NCI-H69 (cell line): Measurements from ENCODE around the gene DOC2B.
A peak's percentile ranks its signal among the peaks of the same experiment; 100 is the strongest.
"Not testable (repeated sequence)": the region's sequence is repeated elsewhere in the genome, so short reads cannot be mapped to it uniquely, and the experiment has no call there.

ENCODE experiments used
- DNase-seq: peaks from one replicate; lab custom pipeline; 2025; lab: John Stamatoyannopoulos, UW

DOC2B gene

DNA sequence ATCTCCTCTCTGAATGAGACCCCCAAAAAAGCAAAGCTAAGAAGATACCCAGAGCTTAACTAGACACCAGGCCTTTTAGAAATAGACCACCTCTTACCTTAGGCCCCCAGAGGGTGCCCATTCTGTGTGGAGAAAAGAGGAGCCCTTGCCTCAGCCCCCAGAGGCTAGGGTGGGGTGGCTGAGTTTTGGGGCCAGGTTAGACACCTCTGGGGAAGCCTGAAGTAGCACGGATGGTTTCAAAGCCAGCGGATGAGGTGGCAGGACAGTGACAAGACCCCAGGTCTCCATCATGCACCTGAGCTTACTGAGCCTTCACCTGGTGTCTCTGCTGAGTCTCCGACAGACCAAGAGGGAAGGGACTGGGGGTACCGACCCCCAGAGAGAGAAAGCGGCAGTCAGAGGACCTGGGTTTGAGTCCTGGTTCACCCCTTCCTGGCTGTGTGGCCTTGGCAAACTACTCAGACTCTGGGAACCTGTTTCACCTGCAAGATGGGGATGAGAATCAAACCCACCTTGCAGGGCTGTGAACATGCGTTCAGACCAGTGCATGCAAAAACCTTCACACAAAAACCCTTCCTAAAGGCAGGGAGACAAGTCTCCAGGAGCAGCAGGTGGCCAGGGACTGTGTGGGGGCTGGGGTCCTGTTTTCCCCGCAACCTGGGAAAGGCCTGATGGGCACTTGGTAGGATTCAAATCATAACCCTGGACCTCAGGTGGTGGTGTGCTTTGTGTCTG, 36.3 kb downstream of the DOC2B start:
- DNase-seq, result no peak

DNA sequence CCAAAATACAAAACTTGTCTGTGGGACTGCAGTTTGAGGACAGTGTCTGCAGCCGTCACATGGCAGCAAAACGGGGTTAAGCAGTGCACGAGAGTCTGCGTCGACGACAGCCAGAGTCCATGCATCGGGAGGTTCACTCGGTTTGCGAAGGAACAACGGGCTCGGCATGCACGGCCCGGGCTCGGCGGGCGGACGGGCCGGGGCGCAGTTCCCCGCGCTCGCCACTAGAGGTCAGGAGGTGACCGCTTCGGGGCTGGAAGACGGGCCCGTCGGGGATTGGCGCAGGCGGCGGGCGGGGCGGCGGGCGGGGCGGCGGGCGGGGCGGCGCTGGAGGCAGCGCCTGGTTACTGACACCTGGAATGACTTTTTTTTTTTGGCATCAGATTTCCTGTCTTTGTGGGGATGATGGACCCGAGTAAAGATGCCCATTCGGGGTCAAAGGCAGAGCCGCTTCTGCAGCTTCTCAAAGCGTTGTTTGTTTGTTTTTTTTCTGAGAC, 37.6 kb downstream of the DOC2B start:
- DNase-seq, result peak; percentile 38

DNA sequence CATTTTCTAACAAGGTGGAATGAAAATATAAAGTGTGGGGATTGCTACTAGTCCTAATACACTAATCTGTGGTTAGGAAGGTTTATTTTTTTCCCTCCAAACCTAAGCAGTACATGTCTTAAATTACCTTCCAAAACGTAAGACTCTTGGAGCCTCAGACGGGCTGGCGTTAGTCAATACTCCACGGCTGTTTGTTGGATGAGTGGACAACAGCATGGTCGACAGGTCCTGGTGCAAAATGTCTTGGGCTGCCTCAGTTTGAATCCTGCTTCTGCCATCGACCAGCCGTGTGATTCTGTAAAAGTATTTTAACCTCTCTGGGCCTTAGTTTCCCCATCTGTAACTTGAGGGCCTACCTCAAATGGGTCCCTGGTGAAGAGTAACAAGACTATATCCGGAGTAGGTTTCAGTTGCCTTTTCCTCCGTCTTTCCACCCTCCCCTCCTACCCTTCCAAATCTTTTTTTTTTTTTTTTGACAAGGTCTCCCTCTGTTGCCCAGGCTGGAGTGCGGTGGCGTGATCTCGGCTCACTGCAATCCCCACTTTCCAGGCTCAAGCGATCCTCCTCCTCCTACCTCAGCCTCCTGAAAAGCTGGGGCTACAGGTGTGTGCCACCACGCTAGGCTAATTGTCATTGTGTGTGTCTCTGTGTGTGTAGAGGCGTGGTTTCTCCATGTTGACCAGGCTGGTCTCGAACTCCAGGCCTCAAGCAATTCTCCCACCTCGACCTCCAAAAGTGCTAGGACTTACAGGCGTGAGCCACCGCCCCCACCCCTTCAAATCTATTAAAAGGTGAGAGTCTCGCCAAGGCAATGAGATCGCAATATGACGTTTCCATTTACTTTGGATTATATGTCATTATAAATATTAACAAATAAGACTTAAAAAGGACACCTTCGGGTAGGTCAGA, 38.3 kb downstream of the DOC2B start:
- no peak for DNase-seq

DNA sequence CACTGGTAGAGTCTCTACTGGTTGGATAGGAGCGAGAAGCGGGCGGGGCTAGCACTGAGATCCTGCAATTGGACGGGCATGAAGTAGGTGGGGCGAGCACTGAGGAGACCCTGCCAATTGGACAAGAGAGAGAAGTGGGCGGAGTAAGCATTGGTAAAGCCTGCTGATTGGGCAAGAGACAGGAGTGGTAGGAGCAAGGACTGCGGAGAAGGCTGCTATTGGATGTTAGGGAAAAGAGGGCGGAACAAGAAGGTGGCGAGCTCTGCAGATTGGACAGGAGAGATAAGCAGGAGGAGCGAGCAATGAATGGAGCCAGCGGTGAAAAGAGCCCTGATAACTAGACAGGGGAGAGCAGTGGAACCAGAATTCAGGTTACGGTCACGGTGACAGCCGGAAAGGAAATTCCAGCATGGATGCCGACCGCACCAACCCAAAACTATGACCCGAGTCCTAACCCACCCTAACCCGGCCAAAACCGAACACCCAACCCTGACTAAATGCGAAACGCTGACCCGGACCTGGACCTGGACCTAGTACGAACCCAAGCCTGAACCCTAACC, 39.3 kb downstream of the DOC2B start:
- no peak for DNase-seq

DNA sequence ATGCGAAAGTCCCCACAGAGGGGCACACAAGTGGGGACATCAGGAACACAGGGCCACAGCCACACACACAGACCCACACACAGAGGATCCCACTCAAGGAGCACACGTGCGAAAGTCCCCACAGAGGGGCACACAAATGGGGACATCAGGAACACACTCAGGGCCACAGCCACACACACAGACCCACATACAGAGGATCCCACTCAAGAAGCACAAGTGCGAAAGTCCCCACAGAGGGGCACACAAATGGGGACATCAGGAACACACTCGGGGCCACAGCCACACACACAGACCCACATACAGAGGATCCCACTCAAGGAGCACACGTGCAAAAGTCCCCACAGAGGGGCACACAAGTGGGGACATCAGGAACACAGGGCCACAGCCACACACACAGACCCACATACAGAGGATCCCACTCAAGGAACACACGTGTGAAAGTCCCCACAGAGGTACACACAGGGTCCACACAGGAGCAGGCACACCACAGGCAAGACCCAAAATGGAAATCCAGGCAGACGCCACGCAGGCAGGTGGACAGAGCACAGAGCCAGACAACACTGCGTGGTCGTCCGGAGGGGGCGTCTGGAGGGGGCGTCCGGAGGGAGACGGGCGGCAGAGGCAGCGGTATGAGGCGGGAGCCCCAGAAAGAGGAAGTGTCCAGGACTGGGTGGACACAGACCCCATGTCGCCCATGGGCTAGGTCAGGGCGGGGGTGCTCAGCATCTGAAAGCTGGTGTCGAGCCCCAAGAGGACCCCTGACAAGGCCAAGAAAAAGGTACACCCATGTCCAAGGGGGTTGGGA, 41.8 kb downstream of the DOC2B start:
- not testable (repeated sequence) for DNase-seq

DNA sequence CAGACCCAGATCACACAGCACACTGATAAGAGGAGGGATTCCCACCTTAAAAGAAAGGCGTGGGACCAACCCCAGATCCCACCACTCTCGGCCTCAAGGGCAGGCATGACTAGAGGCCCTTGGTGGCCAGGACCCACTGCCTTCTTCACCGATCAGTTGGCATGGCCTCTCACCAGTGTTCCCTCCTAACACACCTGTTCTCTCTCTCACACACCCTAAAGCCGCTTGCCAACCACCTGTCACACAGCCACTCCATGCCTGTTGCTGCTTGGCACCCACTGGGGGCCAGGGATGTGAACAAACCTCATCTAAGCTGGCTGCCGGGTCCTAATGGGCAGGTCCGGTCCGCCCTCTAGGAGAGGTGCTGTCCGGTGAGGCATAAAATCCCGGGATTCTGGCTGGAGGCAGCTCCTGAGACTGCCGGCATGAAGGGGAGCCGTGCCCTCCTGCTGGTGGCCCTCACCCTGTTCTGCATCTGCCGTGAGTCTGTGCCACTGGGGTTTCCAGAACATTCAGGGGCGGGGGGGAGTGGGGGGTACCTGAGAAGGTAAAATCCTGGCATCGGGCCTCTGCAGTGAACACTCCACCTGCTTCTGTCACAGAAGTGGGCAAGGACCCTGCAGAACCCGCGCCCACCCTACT, 44.2 kb downstream of the DOC2B start, which contains the start of gene SCGB1C2:
Gene SCGB1C2 (plus strand): TSS at position 404 of the 642 bp plus-strand sequence. CDS start 22 bp downstream, at position 426.
- not testable (repeated sequence) for DNase-seq

DNA sequence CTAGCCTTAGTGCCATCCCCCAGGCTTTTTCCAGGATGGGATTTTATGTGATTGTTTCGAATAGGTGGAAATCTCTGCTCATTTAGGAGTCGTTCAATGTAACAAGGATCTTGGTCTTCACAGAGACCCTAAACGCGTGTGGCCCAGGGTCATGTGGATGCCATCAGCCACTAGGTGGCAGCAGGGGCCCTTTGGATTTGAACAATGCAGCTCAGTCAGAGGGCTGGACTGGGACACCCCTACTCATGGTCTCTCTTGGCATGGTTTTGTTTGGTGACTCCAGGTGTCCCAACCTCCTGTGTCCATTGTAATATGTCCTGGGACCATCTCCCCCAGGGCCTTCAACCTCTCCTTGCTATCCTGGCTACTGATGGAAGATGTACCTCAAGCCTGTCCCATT, 44.9 kb downstream of the DOC2B start:
- not testable (repeated sequence) for DNase-seq

DNA sequence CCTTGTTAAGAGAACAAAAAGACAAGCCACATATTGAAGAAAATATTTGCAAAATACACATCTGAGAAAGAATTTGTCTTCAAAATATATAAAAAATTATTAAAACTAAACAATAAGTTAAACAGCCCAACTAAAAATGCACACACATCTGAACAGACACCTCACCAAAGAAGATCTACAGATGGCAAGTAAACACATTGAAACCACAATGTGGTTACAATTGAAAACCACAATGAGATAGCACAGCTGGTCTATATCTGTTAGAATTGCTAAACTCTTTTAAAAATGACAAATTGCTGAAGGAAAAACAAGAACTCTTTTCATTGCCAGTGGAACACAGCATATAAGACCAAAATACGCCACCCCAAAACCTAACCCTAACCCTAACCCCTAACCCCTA, 45.6 kb downstream of the DOC2B start:
- not testable (repeated sequence) for DNase-seq

DNA sequence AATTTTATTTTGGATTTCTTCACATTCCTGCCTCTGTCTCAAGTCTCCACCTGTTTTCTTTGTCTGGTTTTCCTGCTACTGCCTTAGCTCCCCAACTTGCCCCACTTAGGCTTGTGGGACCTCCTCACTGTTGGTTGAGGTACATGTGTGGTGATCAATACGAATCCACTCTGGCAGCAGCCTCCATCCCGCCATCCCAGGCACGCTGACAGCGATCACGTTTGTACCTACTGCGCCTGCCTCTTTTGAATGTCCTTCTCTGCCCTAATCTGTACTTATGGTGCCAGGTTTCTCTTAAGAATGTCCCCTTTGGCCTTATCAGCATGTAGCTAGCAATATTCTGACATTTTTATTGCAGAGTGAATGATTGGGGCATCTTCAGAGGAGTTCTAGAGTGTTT, 46.4 kb downstream of the DOC2B start:
- DNase-seq, result not testable (repeated sequence)

DNA sequence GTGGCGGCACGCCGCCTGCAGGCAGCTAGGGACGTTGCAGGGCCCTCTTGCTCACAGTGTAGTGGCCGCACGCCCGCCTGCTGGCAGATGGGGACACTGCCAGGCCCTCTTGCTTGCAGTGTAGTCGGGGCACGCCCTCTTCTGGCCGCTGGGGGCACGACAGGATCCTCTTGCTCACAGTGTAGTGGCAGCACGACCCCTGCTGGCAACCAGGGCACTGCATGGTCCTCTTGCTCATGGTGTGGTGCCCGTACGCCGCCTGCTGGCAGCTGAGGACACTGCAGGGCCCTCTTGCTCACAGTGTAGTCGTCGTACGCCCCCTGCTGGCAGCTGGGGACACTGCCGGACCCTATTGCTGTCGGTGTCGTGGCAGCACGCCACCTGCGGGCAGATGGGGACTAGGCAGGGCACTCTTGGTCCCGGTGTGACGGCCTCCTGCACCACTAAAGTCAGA, 47.1 kb downstream of the DOC2B start:
- not testable (repeated sequence) for DNase-seq

DNA sequence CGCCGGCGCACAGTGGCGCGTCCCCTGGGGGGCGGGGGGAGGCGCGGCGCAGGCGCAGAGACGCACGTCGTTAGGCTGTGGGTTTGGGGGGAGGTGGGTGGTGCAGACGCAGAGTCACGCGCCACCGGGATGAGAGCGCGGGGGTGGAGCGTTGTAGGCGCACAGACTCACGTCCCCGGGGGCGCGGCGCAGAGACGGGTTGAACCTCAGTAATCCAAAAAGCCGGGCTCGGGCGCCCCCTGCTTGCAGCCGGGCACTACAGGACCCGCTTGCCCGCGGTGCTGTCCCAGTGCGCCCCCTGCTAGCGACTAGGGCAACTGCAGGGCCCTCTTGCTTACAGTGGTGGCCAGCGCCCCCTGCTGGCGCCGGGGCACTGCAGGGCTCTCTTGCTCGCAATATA, 47.5 kb downstream of the DOC2B start:
- not testable (repeated sequence) for DNase-seq

DNA sequence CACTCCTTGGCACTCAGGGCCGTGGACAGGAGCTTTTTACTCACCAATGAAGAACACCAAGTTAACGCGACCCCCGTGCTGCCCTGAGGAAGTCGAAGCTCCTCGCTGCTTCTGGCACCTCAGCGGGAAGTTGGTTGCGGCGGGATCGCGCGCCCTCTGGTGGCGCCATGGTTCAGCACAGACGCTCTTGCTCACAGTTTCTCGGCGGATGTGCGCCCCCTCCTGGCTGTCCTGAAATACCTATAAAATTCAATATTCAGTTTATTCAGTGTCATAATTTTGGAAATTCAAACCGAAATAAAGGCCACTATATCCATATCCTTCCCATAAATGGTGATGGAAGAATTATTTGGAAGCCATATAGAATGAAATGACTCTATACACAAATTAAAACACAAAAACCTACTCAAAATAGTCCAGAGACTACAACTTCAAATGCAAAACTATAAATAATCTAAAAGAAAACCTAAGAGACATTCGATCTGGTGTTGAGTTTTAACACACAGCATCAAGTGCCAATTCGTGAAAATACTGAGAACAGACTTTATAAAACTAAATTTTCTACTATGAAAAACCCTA, 63.0 kb downstream of the DOC2B start:
- not testable (repeated sequence) for DNase-seq

DNA sequence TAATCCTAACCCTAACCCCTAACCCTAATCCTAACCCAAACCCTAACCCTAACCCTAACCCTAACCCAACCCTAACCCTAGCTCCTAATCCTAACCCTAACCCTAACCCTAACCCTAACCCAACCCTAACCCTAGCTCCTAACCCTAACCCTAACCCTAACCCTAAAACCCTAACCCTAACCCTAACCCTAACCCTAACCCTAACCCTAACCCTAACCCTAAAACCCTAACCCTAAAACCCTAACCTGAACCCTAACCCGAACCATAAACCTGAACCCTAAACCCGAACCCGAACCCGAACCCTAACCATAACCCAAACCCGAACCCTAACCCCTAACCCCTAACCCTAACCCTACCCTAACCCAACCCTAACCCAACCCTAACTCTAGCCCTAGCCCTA, 68.3 kb downstream of the DOC2B start:
- not testable (repeated sequence) for DNase-seq
